Measurements from ENCODE around the gene UTY. TPM values are rescaled to one million over a fixed set of nuclear protein-coding genes. Genes with fewer than 3 reads are reported as not detected.

The UTY gene
- total and polyA plus RNA-seq, 2 of the 8 experiments (the other 6 are each of a cell fraction or from before 2014, with no cell fraction given), result 7.2 to 20.4 TPM

DNA sequence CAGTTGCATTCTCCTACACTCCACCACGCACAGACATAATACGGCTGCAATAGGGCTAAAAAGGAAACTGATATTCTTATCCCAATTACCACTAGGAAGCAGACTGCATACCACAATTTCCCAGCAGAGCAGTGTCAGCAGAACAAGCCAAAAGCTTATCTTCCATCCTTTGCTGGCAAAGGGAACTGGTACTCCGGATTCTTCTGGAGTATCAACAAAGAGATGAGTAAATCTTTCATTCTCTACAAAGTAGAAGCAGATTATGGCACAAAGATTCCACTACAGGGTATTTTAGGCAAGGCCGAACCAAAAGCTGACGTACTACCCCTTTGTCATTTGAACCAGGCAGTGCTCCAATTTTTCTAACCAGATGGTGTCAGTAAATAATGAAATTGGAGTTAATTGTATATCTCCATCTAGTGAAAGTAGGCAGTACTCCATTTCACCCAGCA lies 56.5 kb downstream of the UTY start:
- Histone ChIP-seq H3K9ac (replicated peaks in 1 of 4; ENCODE audit: extremely low read depth in 1 of 4, low read depth in 3 of 4, low read length in 3 of 4) (no peak overlapping the region), H4K91ac (replicated peaks; ENCODE audit: insufficient read length, low read length) (no peak overlapping the region), H3K4me2 (ENCODE audit: insufficient read depth in 1 of 2, low read depth in 2 of 2, low read length in 2 of 2) (no peak overlapping the region), H2AFZ (ENCODE audit: low read length) (no peak overlapping the region), H3K56ac (replicated peaks; ENCODE audit: insufficient read length, low read depth, low read length) (no peak overlapping the region), H2BK5ac (ENCODE audit: low read depth, low read length) (no peak overlapping the region), H3K4me1 (replicated peaks in 1 of 4; ENCODE audit: control insufficient read depth in 3 of 4, insufficient read depth in 4 of 4, low read length in 3 of 4) (no peaks in the 10 kb centered on the region), H3K36me3 (ENCODE audit: control insufficient read depth in 2 of 4, insufficient read depth in 4 of 4, low read length in 3 of 4) (no peaks in the 10 kb centered on the region), H3K4me3 (ENCODE audit: extremely low read depth in 1 of 4, insufficient read depth in 2 of 4, low read depth in 3 of 4, low read length in 4 of 4) (no peak overlapping the region), H2BK12ac (ENCODE audit: low read depth, low read length) (no peak overlapping the region), H3K18ac (ENCODE audit: extremely low read depth, low read length) (no peak overlapping the region), H3K23ac (ENCODE audit: insufficient read length) (no peak overlapping the region), H3K27me3 (replicated peaks in 1 of 4; ENCODE audit: control insufficient read depth in 3 of 4, extremely low read depth in 1 of 4, insufficient read depth in 3 of 4, low read length in 3 of 4) (no peaks in the 10 kb centered on the region), H2BK20ac (ENCODE audit: low read length) (no peak overlapping the region), H3K4ac (replicated peaks; ENCODE audit: insufficient read length, low read depth, low read length) (no peak overlapping the region), H4K20me1 (replicated peaks in 1 of 2; ENCODE audit: control insufficient read depth in 1 of 2, insufficient read depth in 2 of 2, low read length in 2 of 2) (peaks cover 0 to 4% of the 10 kb centered on the region in 2 experiments), H2BK120ac (replicated peaks; ENCODE audit: low read depth, low read length) (no peak overlapping the region), H2BK15ac (ENCODE audit: low read length) (no peak overlapping the region), H4K5ac (ENCODE audit: insufficient read length, low read depth, low read length) (no peak overlapping the region), H3K23me2 (ENCODE audit: low read depth, low read length) (no peaks in the 10 kb centered on the region), H3K14ac (ENCODE audit: insufficient read length) (no peak overlapping the region), H3K27ac (ENCODE audit: low read depth, low read length) (no peak overlapping the region), H2AK5ac (ENCODE audit: low read depth, low read length) (no peak overlapping the region), H3K9me3 (ENCODE audit: insufficient read depth in 2 of 2, low read depth in 1 of 2, low read length in 1 of 2) (no peaks in the 10 kb centered on the region), H3K79me1 (ENCODE audit: low read depth, low read length) (no peaks in the 10 kb centered on the region), H4K8ac (ENCODE audit: extremely low read depth, insufficient read depth, low read length) (no peak overlapping the region), H3K79me2 (ENCODE audit: control insufficient read depth in 1 of 2, insufficient read depth in 2 of 2, low read length in 2 of 2) (peaks cover 0 to 94% of the 10 kb centered on the region in 2 experiments; a peak in 2 of 4 replicates)
- POLR2A ChIA-PET (ENCODE audit: partially characterized antibody), result interaction anchor here (0.6 kb wide), 1 partner anchor 53 kb away, joined by 3 read pairs; no protein-coding TSS in a partner anchor
- FAIRE-seq (no peak), DNase-seq (ENCODE audit: low read depth in 1 of 2, low spot score in 2 of 2) (no peak)
- no peak for TF ChIP-seq CHD1 (IDR thresholded peaks at IDR 0.05; ENCODE audit: low read depth, low read length)
- TF ChIP-seq GTF2F1 (IDR thresholded peaks at IDR 0.05; ENCODE audit: borderline replicate concordance, low read depth, low read length), result no peak
- CTCF ChIA-PET (ENCODE audit: partially characterized antibody), result no interaction called here
- 85% methylated on average over 5 of the region's 5 CpGs; no CpG with 5 or more reads in 1 of the 2 experiments for WGBS, 2 experiments (ENCODE audit: extremely low coverage in 1 of 2, insufficient coverage in 1 of 2, insufficient read length in 1 of 2, insufficient replicate concordance in 2 of 2, low coverage in 1 of 2, low lambda C conversion rate in 2 of 2, missing lambda C conversion rate in 1 of 2)

Data from H1 (cell line).